GM12878 (cell line): ENCODE results near the gene ARHGEF37. TPM values are rescaled to one million over a fixed set of nuclear protein-coding genes. Genes with fewer than 3 reads are reported as not detected.

Experiments
- ATAC-seq: fragments of 200-7000 bp; cut with Tn5 transposase; 3 replicates; pipeline ENCODE4 v1.9.1; 2020; ENCODE audit warnings: mild to moderate bottlenecking, moderate library complexity
- BruUV-seq: library from RNA; stranded (reverse); fragments of 400-500 nt; replicated peaks from 2 replicates; lab custom pipeline; 2021; lab: Mats Ljungman, UMichigan
- CTCF ChIA-PET: fragments of 300-600 bp; sonication (Branson Sonifier 250); formaldehyde crosslinking; extraction: SDS; loops from one replicate; lab custom pipeline; 2021; ENCODE audit warnings: inconsistent platforms; lab: Yijun Ruan, JAX
- POLR2A ChIA-PET: fragments of 350-600 bp; formaldehyde crosslinking; extraction: SDS; loops from one replicate; lab custom pipeline; 2021; ENCODE audit warnings: inconsistent platforms; lab: Charles Lee
- RAD21 ChIA-PET: fragments of 300-600 bp; sonication (Branson Sonifier 250); formaldehyde crosslinking; loops from one replicate; lab custom pipeline; 2023; ENCODE audit warnings: antibody characterized with exemption; ENCODE audit not compliant: unreplicated experiment; lab: Charles Lee
- SMC1A ChIA-PET: fragments of 300-600 bp; sonication (Branson Sonifier 250); formaldehyde crosslinking; loops from one replicate; lab custom pipeline; 2023; ENCODE audit not compliant: unreplicated experiment, uncharacterized antibody; lab: Charles Lee
- DNase-seq: peaks from one replicate; pipeline ENCODE4 v3.0.0-alpha.2; 2011; ENCODE audit warnings: low read depth, low spot score
- FAIRE-seq: peaks from 3 replicates; lab custom pipeline; 2011; peaks lifted over from hg19 to GRCh38; lab: Jason Lieb, UNC
- H2AFZ ChIP-seq: 2 replicates; pipeline ENCODE4 v1.6.0; 2011; ENCODE audit warnings: low read depth, low read length, control low read depth; ENCODE audit not compliant: control insufficient read depth
- H3K27ac ChIP-seq: 2 replicates; pipeline ENCODE4 v1.5.1; 2011; ENCODE audit warnings: control low read depth; ENCODE audit not compliant: control insufficient read depth, insufficient read depth
- H3K27me3 ChIP-seq, 2 experiments: replicated peaks in 1 of 2; 2 replicates each; pipeline versions ENCODE4 v1.6.0 to v1.6.1; 2011; ENCODE audit warnings: low read length in 1 of 2; ENCODE audit not compliant: control insufficient read depth in 2 of 2, insufficient read depth in 2 of 2
- H3K36me3 ChIP-seq, 2 experiments: 2 replicates each; pipeline ENCODE4 v1.5.1; 2011; ENCODE audit warnings: low read length in 1 of 2; ENCODE audit not compliant: control insufficient read depth in 2 of 2, insufficient read depth in 2 of 2
- H3K4me1 ChIP-seq: 2 replicates; pipeline ENCODE4 v1.6.1; 2011; ENCODE audit warnings: mild to moderate bottlenecking, low read length, moderate library complexity, mixed read lengths; ENCODE audit not compliant: control insufficient read depth, insufficient read depth
- H3K4me2 ChIP-seq: 2 replicates; pipeline ENCODE4 v1.6.0; 2011; ENCODE audit warnings: control low read depth; ENCODE audit not compliant: control insufficient read depth, insufficient read depth
- H3K4me3 ChIP-seq: fragments of 200-600 bp; sonication (generic); 2 replicates; pipeline ENCODE4 v1.5.1; 2016
- H3K79me2 ChIP-seq: 2 replicates; pipeline ENCODE4 v1.6.0; 2011; ENCODE audit warnings: low read length; ENCODE audit not compliant: control insufficient read depth, insufficient read depth
- H3K9ac ChIP-seq: 2 replicates; pipeline ENCODE4 v1.8.0; 2011; ENCODE audit warnings: low read length, control low read depth, mixed read lengths; ENCODE audit not compliant: control insufficient read depth, insufficient read depth
- H3K9me3 ChIP-seq: replicated peaks from 3 replicates; pipeline ENCODE4 v1.5.1; 2011; ENCODE audit warnings: mild to moderate bottlenecking, low read length; ENCODE audit not compliant: control insufficient read depth, insufficient read depth
- H4K20me1 ChIP-seq: 2 replicates; pipeline ENCODE4 v1.6.0; 2011; ENCODE audit not compliant: control insufficient read depth, insufficient read depth
- HDAC2 ChIP-seq: fragments of 200-600 bp; sonication (generic); IDR thresholded peaks from 2 replicates; pipeline ENCODE4 v1.6.1; 2017
- IKZF1 ChIP-seq: fragments of 450-650 bp; conservative IDR thresholded peaks from 2 replicates; pipeline ENCODE4 v1.6.1; 2017; ENCODE audit warnings: antibody characterized with exemption, mild to moderate bottlenecking
- MEF2A ChIP-seq: IDR thresholded peaks from 2 replicates; pipeline ENCODE4 v1.6.1; 2011; ENCODE audit warnings: low read depth, mild to moderate bottlenecking, low read length, moderate library complexity; ENCODE audit not compliant: insufficient read depth
- MTA2 ChIP-seq: fragments of 450-650 bp; IDR thresholded peaks from 2 replicates; pipeline ENCODE4 v1.6.1; 2016; ENCODE audit warnings: low read depth, mild to moderate bottlenecking, moderate library complexity
- MXI1 ChIP-seq: fragments of 150-350 bp; IDR thresholded peaks from 2 replicates; pipeline ENCODE4 v1.6.1; 2011; ENCODE audit warnings: low read depth, mild to moderate bottlenecking, inconsistent platforms, low read length, improper control_type of control experiment
- NKRF ChIP-seq: fragments of 450-650 bp; conservative IDR thresholded peaks from 2 replicates; pipeline ENCODE4 v1.6.1; 2017; ENCODE audit warnings: mild to moderate bottlenecking, moderate library complexity
- RB1 ChIP-seq: fragments of 450-650 bp; formaldehyde crosslinking; IDR thresholded peaks from 2 replicates; pipeline ENCODE4 v1.6.1; 2017; ENCODE audit warnings: mild to moderate bottlenecking, borderline replicate concordance
- STAT1 ChIP-seq: fragments of 450-650 bp; conservative IDR thresholded peaks from 2 replicates; pipeline ENCODE4 v1.6.1; 2014; ENCODE audit warnings: antibody characterized with exemption, mild to moderate bottlenecking
- ZNF592 ChIP-seq: fragments of 450-650 bp; IDR thresholded peaks from 2 replicates; pipeline ENCODE4 v1.6.1; 2017; ENCODE audit warnings: mild to moderate bottlenecking, moderate library complexity
- WGBS: methylation state at CpG from one replicate; pipeline ENCODE4 v1.1.6; 2016; ENCODE audit warnings: low lambda C conversion rate; ENCODE audit not compliant: insufficient replicate concordance, insufficient coverage; ENCODE audit errors: missing lambda C conversion rate; 5-methylcytosine and 5-hydroxymethylcytosine counted together
- in situ Hi-C: fragments of 300-500 bp; cut with MboI; formaldehyde crosslinking; loops from 9 replicates; pipeline ENCODE4 v1.14.3; 2018; ENCODE audit warnings: mixed read lengths
- intact Hi-C: fragments of 100-400 bp; cut with micrococcal nuclease; formaldehyde crosslinking; loops from one replicate; pipeline ENCODE4 v1.14.2; 2022; ENCODE audit not compliant: unreplicated experiment
- polyA plus RNA-seq, 11 experiments: library from polyadenylated mRNA; depleted of rRNA in 4 of 11; unstranded in 6 of 11; stranded (reverse) in 5 of 11; fragments of >200 nt; fragmentation: Nextera tagmentation in 4 of 11; fragmentation: Illumina TruSeq in 1 of 11; extraction: Ambion mirVana in 4 of 11; extraction: Trizol in 1 of 11; gene quantifications; 1 replicate in 1 of 11; 2 replicates in 10 of 11; pipeline versions ENCODE4 v1.2.1 to v1.2.3, GENCODE V29; 2011 to 2016; ENCODE audit warnings: inconsistent platforms in 2 of 11, missing spikeins in 2 of 11, low read depth in 1 of 11
- total RNA-seq, 4 experiments: library from RNA; depleted of rRNA in 3 of 4; stranded (reverse); fragments of >200 nt in 3 of 4; fragmentation: Illumina TruSeq in 1 of 4; extraction: Trizol in 1 of 4; gene quantifications; 2 replicates each; pipeline versions ENCODE4 v1.2.1 to v1.2.3, GENCODE V29; 2013 to 2021

Gene ARHGEF37
- total and polyA plus RNA-seq, 10 of the 15 experiments (the other 5 are each of a cell fraction or from before 2014, with no cell fraction given): 0.16 to 1.1 (median 0.63) TPM

GRCh38 chr5:149675610-149676201 is 94.4 kb downstream of the ARHGEF37 start:
- SMC1A ChIA-PET: interaction anchor here (2.0 to 4.8 kb wide), 2 partner anchors 9 to 100 kb away, joined by 6 to 32 read pairs; no protein-coding TSS in a partner anchor
- RAD21 ChIA-PET: interaction anchor here (2.7 kb wide), 1 partner anchor 56 kb away, joined by 7 read pairs; no protein-coding TSS in a partner anchor
- Histone ChIP-seq H3K27ac (no peak overlapping the region), H3K4me1 (peaks cover 29% of the 10 kb centered on the region), H3K9ac (no peak overlapping the region), H4K20me1 (no peaks in the 10 kb centered on the region), H3K9me3 (no peaks in the 10 kb centered on the region; the same call in 2 of the 3 replicates), H3K79me2 (no peaks in the 10 kb centered on the region), H2AFZ (no peak overlapping the region), H3K27me3 (no peaks in the 10 kb centered on the region), H3K36me3 (no peaks in the 10 kb centered on the region), H3K4me2 (no peak overlapping the region), H3K4me3 (no peak overlapping the region)
- 55% methylated on average over 12 of the region's 12 CpGs for WGBS
- TF ChIP-seq STAT1: no peak
- no peak for TF ChIP-seq MEF2A
- no peak; the same call in 1 of the 2 replicates for TF ChIP-seq IKZF1
- TF ChIP-seq MXI1: no peak
- no peak for TF ChIP-seq NKRF
- no peak for TF ChIP-seq ZNF592
- no peak for TF ChIP-seq RB1
- no peak for TF ChIP-seq MTA2
- TF ChIP-seq HDAC2: no peak
- in situ Hi-C loops (no loop called here), intact Hi-C loops (no loop called here)
- DNase-seq (no peak), ATAC-seq (no peak), FAIRE-seq (no peak)
- POLR2A ChIA-PET: no interaction called here
- no TSS peak for BruUV-seq
- CTCF ChIA-PET: interaction anchor here (6.4 to 7.1 kb wide), 2 partner anchors 9 to 154 kb away, joined by 29 to 65 read pairs; no protein-coding TSS in a partner anchor
